Middle frontal gyrus (tissue), 1 donor: Measurements from ENCODE around the gene LIPK.
"Not testable (repeated sequence)": the region's sequence is repeated elsewhere in the genome, so short reads cannot be mapped to it uniquely, and the experiment has no call there.

Experiments used
- DNase-seq: peaks from one replicate; pipeline ENCODE4 v3.0.0-alpha.2; 2015; ENCODE audit warnings: low spot score; ENCODE audit errors: extremely low spot score

The LIPK gene

GRCh38 chr10:88715517-88715916 lies 9.5 kb downstream of the LIPK start:
- no peak for DNase-seq

DNA sequence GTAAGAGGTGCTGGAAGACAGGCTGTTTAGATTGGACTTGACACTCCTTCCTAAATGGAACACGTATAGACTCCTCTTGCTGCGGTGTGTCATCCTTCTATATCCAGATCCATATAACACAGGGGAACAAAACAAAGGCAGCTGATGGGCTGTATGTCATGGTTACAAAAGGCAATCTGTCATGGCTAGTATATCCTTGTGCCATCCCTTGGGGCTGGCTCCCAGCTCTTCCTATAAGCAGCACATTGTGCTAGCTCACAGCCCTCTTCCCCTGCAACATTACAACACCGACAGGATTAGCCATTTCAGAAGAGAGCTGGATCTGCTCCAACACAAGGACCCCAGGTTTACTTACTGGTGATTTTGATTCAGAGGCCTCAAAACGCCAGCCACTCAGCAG lies 15.3 kb downstream of the LIPK start:
- no peak for DNase-seq

- DNase-seq, result no peak
Observed at GRCh38 chr10:88725798-88726197, 19.7 kb downstream of the LIPK start.

- no peak for DNase-seq
Observed at GRCh38 chr10:88728107-88728763, 22.2 kb downstream of the LIPK start.

- no peak for DNase-seq
Observed at GRCh38 chr10:88730864-88731263, 24.8 kb downstream of the LIPK start.

- no peak for DNase-seq
Observed at GRCh38 chr10:88731296-88731695, 25.2 kb downstream of the LIPK start.

GRCh38 chr10:88733215-88733614 lies 27.2 kb downstream of the LIPK start:
- no peak for DNase-seq

DNA sequence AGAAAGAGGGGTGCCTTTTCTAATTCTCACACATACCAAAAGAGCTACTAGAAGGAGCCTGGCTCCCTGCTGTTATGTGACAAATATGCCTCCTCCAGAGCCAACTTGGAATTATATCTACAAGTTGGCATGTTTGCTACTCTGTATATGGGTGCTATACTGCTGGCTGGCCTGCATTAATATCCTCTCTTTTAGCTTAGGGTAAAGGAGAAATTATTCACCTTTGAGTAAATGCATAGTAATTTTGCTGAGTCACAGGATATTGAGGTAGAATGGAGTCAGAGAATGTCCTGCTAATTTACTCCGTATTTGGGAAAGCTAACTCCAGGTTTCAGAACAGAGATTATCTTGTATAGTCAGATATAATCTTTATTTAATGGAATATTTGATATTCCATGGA lies 29.6 kb downstream of the LIPK start:
- DNase-seq, result no peak

- not testable (repeated sequence) for DNase-seq
Observed at GRCh38 chr10:88741921-88742320, 35.9 kb downstream of the LIPK start.

DNA sequence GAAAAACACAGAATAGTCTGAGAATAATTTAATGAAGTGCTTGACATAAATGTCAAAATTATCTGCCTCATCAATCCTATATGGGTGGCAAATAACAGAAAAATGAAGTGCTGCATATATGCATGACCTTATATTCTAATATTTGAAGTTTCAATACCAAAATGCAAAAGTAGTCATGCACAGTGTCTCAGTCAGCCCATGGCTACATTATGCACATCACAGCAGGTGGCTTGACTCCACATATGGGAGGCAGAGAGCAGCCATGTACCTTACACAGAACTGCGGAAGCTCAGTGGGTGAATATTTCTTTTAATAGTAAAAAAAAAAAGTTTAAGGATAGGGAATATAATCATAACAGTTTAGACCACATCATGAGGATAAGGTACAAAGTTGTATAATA lies 36.4 kb downstream of the LIPK start:
- no peak for DNase-seq

- no peak for DNase-seq
Observed at GRCh38 chr10:88744002-88744401, 38.0 kb downstream of the LIPK start.

- no peak for DNase-seq
Observed at GRCh38 chr10:88745633-88746032, 39.6 kb downstream of the LIPK start.

- DNase-seq, result no peak
Observed at GRCh38 chr10:88754287-88754686, 48.2 kb downstream of the LIPK start.

DNA sequence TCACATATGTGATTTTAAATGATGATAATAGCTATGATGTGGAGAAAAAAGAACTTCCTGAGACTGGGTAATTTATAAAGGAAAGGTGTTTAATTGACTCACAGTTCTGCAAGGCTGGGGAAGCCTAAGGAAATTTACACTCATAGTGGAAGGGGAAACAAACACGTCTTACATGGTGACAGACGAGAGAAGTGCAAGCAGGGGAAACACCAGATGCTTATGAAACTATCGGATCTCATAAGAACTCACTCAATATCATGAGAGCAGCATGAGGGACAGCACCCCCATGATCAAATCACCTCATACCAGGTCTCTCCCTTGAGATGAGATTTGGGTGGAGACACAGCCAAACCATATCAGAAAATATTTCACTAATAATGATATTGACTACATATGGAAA lies 49.7 kb downstream of the LIPK start:
- no peak for DNase-seq

GRCh38 chr10:88756660-88757059 lies 50.6 kb downstream of the LIPK start:
- DNase-seq, result no peak

GRCh38 chr10:88759366-88760101 lies 53.5 kb downstream of the LIPK start, which contains the start of gene LIPN:
TSS of gene LIPN (plus strand) at chr10:88760020. CDS start at chr10:88761406, 1,386 bp downstream.
- no peak for DNase-seq

GRCh38 chr10:88762906-88763305 lies 56.9 kb downstream of the LIPK start:
- no peak for DNase-seq

DNA sequence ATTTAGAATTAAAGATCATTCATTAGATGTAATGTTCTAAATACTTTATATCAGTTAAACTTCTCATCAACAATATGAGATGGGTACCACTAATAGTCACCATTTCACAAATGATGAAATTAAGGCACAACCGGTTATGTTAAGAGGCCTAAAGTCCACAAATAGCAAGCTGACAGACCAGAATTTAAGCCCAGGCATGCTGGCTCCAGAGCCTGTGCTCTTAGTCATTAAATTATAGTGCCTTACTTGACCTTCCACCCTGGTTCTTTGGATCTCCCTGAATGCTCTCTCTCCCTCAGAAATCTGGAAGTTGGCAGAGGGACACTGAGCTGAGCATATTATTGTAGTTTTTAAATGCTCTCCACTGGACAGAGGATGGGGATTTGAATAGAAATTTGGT lies 57.4 kb downstream of the LIPK start:
- no peak for DNase-seq

DNA sequence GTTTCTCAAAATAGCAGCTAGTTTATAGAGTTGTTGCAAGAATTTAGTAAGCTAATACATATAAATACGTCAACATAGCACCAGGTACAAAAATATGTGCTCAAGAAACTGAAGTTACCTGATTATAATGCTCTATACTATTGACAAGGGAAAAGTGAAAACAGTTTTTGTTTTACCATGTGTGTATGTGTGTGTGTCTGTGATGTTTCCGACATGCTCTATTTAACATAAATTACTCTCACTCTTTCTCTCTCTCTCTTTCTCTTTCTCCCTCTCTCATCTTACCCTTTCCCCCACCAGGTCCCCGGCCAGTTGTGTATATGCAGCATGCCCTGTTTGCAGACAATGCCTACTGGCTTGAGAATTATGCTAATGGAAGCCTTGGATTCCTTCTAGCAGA lies 58.1 kb downstream of the LIPK start:
- no peak for DNase-seq

- DNase-seq, result no peak
Observed at GRCh38 chr10:88765816-88766215, 59.8 kb downstream of the LIPK start.

- no peak for DNase-seq
Observed at GRCh38 chr10:88769384-88769783, 63.3 kb downstream of the LIPK start.

- DNase-seq, result no peak
Observed at GRCh38 chr10:88781206-88781605, 75.2 kb downstream of the LIPK start.

DNA sequence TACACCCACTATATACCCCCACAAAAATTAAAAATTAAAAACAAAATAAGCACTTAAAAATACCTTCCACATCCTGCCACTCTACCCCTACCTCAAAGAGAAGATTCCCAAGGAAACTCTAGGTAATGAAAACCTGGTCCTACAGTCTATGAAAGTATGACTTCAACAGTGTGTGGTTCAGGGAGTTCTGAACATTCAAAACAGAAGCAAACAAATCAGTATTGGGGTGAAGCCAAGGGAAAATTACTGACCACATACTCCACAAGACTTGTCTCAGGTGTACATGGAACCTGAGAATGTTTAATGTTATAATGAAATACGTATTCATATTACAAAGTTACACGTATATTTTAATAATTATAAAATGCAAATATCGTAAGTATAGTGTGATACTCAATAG lies 76.2 kb downstream of the LIPK start:
- no peak for DNase-seq
